ENCODE results near the gene CSF2.

Gene CSF2

DNA sequence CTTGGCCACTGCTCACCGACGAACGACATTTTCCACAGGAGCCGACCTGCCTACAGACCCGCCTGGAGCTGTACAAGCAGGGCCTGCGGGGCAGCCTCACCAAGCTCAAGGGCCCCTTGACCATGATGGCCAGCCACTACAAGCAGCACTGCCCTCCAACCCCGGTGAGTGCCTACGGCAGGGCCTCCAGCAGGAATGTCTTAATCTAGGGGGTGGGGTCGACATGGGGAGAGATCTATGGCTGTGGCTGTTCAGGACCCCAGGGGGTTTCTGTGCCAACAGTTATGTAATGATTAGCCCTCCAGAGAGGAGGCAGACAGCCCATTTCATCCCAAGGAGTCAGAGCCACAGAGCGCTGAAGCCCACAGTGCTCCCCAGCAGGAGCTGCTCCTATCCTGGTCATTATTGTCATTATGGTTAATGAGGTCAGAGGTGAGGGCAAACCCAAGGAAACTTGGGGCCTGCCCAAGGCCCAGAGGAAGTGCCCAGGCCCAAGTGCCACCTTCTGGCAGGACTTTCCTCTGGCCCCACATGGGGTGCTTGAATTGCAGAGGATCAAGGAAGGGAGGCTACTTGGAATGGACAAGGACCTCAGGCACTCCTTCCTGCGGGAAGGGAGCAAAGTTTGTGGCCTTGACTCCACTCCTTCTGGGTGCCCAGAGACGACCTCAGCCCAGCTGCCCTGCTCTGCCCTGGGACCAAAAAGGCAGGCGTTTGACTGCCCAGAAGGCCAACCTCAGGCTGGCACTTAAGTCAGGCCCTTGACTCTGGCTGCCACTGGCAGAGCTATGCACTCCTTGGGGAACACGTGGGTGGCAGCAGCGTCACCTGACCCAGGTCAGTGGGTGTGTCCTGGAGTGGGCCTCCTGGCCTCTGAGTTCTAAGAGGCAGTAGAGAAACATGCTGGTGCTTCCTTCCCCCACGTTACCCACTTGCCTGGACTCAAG is 1.5 kb downstream of the CSF2 start:
- TF ChIP-seq, protein P1, sequence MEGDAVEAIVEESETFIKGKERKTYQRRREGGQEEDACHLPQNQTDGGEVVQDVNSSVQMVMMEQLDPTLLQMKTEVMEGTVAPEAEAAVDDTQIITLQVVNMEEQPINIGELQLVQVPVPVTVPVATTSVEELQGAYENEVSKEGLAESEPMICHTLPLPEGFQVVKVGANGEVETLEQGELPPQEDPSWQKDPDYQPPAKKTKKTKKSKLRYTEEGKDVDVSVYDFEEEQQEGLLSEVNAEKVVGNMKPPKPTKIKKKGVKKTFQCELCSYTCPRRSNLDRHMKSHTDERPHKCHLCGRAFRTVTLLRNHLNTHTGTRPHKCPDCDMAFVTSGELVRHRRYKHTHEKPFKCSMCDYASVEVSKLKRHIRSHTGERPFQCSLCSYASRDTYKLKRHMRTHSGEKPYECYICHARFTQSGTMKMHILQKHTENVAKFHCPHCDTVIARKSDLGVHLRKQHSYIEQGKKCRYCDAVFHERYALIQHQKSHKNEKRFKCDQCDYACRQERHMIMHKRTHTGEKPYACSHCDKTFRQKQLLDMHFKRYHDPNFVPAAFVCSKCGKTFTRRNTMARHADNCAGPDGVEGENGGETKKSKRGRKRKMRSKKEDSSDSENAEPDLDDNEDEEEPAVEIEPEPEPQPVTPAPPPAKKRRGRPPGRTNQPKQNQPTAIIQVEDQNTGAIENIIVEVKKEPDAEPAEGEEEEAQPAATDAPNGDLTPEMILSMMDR (IDR thresholded peaks at IDR 0.05; ENCODE audit: extremely low read depth, insufficient read depth, missing control alignments), result no peak
- in situ Hi-C loops (cut with MboI; ENCODE audit: low pct_unique_long_range_greater_than_20kb, low sequenced_read_pairs, unreplicated experiment), result loop anchor here (25.0 kb wide), 1 partner anchor 287 kb away; the partner anchor contains the start of gene SLC22A5
- no peak for DNase-seq (ENCODE audit: low spot score)

DNA sequence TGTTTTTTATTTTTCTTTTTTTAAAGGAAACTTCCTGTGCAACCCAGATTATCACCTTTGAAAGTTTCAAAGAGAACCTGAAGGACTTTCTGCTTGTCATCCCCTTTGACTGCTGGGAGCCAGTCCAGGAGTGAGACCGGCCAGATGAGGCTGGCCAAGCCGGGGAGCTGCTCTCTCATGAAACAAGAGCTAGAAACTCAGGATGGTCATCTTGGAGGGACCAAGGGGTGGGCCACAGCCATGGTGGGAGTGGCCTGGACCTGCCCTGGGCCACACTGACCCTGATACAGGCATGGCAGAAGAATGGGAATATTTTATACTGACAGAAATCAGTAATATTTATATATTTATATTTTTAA is 2.1 kb downstream of the CSF2 start:
- no peak for DNase-seq (ENCODE audit: low spot score)
- TF ChIP-seq, protein P1 (IDR thresholded peaks at IDR 0.05; ENCODE audit: extremely low read depth, insufficient read depth, missing control alignments), result no peak
- in situ Hi-C loops (cut with MboI; ENCODE audit: low pct_unique_long_range_greater_than_20kb, low sequenced_read_pairs, unreplicated experiment), result no loop called here

DNA sequence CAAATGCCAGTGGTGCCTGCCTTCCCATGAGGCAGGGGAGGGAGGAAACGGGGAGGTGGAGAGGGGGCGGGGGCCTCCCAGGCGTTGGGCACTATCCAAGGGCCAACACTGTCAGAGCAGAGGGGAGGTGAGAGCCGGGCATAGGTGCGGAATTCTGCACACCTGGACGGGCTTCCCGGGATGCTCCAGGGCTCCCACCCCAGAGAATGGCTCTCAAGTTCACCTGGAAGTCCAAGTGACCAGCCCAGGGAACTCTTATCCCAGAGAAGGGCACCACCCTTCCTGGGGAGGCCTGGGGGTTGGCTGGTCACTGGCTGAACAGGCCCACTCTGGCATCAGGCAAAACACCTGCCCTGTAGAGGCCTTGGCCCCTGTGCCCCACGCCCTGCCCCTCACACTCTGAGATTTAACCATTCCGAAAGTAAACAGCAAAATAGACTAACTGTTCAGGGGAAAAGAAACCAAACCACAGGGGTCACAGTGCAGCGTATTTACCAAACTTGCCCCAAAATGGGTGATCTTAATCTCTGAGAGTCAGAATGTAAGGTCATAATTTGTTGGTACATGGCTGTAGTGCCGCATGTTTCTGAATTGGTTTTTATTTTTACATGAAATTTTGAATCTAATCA is 2.7 kb downstream of the CSF2 start:
- TF ChIP-seq, protein P1 (IDR thresholded peaks at IDR 0.05; ENCODE audit: extremely low read depth, insufficient read depth, missing control alignments), result no peak
- no peak for DNase-seq (ENCODE audit: low spot score)
- in situ Hi-C loops (cut with MboI; ENCODE audit: low pct_unique_long_range_greater_than_20kb, low sequenced_read_pairs, unreplicated experiment), result no loop called here

DNA sequence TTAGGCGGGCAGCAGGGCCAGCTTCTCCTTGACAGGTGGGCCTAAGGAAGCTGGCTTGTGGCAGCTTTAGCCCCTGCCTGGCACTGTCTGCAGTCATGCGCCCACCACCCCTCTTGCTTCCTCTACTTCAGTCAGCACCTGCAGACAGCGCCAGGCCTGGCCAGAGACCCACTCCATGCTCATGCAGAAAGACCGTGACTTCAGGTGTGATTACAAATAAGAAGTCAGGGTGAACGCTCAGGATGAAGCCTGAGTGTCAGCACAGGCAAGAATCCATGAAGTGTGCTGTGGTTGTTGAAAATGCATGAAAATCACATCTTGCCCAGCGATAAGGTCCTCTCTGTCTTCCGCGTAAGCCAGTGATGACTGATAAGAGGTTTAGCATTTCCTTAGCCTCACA is 3.4 kb downstream of the CSF2 start:
- in situ Hi-C loops (cut with MboI; ENCODE audit: low pct_unique_long_range_greater_than_20kb, low sequenced_read_pairs, unreplicated experiment), result no loop called here
- TF ChIP-seq, protein P1 (IDR thresholded peaks at IDR 0.05; ENCODE audit: extremely low read depth, insufficient read depth, missing control alignments), result no peak
- no peak for DNase-seq (ENCODE audit: low spot score)

DNA sequence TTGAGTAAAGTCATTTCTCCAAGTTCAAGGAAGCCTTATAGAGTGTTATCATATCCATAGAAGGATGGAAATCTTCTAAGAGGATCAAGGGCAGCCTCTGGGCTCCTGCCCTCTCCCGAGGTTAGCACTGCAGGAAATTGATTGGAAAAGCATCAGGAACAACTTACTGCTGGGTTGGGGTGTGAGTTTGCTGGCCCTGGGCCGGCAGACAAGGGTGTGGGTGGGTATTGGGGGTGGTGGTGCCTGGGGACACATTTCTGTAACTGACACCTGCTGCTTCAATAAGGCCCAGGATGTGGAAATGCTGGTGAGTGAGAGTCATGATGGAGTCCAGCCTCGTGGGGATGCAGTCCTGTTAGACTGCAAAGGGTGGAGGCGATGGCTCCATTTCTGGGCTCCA is 5.5 kb downstream of the CSF2 start:
- DNase-seq (ENCODE audit: low spot score), result no peak
- TF ChIP-seq, protein P1 (IDR thresholded peaks at IDR 0.05; ENCODE audit: extremely low read depth, insufficient read depth, missing control alignments), result no peak
- in situ Hi-C loops (cut with MboI; ENCODE audit: low pct_unique_long_range_greater_than_20kb, low sequenced_read_pairs, unreplicated experiment), result no loop called here

DNA sequence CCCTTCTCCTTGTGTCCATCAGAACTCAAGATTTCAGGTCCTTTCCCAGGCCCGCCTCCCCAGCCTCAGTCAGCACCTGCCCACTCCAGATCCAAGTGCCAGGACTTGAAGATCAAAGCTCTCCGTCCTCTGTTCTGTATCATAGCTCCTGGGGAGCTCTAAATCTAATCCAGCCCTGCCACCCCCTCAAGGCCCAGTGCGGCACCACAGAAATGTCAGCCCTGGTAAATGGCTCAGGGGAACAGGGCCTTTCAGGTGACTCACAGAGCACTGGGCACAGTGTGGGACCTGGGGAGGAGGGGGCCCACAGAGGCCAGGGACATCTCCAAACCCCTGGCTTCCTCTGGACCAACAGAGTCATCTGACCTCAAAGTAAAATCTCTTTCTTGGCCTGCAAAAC is 6.0 kb downstream of the CSF2 start:
- TF ChIP-seq, protein P1 (IDR thresholded peaks at IDR 0.05; ENCODE audit: extremely low read depth, insufficient read depth, missing control alignments), result no peak
- in situ Hi-C loops (cut with MboI; ENCODE audit: low pct_unique_long_range_greater_than_20kb, low sequenced_read_pairs, unreplicated experiment), result no loop called here
- no peak for DNase-seq (ENCODE audit: low spot score)
